Activated CD4-positive, alpha-beta T cell treated with anti-CD3 and anti-CD28 coated beads, Interleukin-2, amount 50 U/mL, for 16 hours (primary cell): ENCODE measurements around the gene PPARD.
A peak's percentile ranks its signal among the peaks of the same experiment; 100 is the strongest.
"Not testable (repeated sequence)": the region's sequence is repeated elsewhere in the genome, so short reads cannot be mapped to it uniquely, and the experiment has no call there.

ENCODE experiments used
- DNase-seq: peaks from one replicate; pipeline ENCODE4 v3.0.0-alpha.2; 2020

Gene PPARD

GRCh38 chr6:35415065-35415891, 72.9 kb downstream of the PPARD start:
- no peak for DNase-seq

GRCh38 chr6:35417979-35418661, 75.8 kb downstream of the PPARD start:
- no peak for DNase-seq

- no peak for DNase-seq
Observed at GRCh38 chr6:35419417-35419816, 77.1 kb downstream of the PPARD start.

GRCh38 chr6:35419961-35420360, 77.6 kb downstream of the PPARD start:
- no peak for DNase-seq

- DNase-seq, result no peak
Observed at GRCh38 chr6:35425284-35425683, 82.9 kb downstream of the PPARD start.

- DNase-seq, result no peak
Observed at GRCh38 chr6:35426074-35426473, 83.7 kb downstream of the PPARD start.

- no peak for DNase-seq
Observed at GRCh38 chr6:35427435-35427834, 85.1 kb downstream of the PPARD start.

- DNase-seq, result no peak
Observed at GRCh38 chr6:35427851-35428321, 85.5 kb downstream of the PPARD start.

- no peak for DNase-seq
Observed at GRCh38 chr6:35428421-35429149, 86.2 kb downstream of the PPARD start.

- DNase-seq, result no peak
Observed at GRCh38 chr6:35429463-35429862, 87.1 kb downstream of the PPARD start.

- DNase-seq, result no peak
Observed at GRCh38 chr6:35432291-35432690, 89.9 kb downstream of the PPARD start.

- not testable (repeated sequence) for DNase-seq
Observed at GRCh38 chr6:35432702-35433101, 90.3 kb downstream of the PPARD start.

GRCh38 chr6:35435074-35435837, 92.9 kb downstream of the PPARD start:
- no peak for DNase-seq

GRCh38 chr6:35436071-35436857, 93.9 kb downstream of the PPARD start:
- DNase-seq, result no peak

- DNase-seq, result not testable (repeated sequence)
Observed at GRCh38 chr6:35438378-35439065, 96.2 kb downstream of the PPARD start.

- no peak for DNase-seq
Observed at GRCh38 chr6:35439308-35439707, 97.0 kb downstream of the PPARD start.

GRCh38 chr6:35441205-35441604, 98.8 kb downstream of the PPARD start:
- no peak for DNase-seq

- no peak for DNase-seq
Observed at GRCh38 chr6:35441642-35442041, 99.3 kb downstream of the PPARD start.

- no peak for DNase-seq
Observed at GRCh38 chr6:35442693-35443092, 100.3 kb downstream of the PPARD start.

GRCh38 chr6:35443341-35444030, 101.1 kb downstream of the PPARD start:
- DNase-seq, result no peak

- DNase-seq, result peak; percentile 34
Observed at GRCh38 chr6:35445691-35446090, 103.3 kb downstream of the PPARD start.
